Cardiac muscle cell (in vitro differentiated cells and primary cell): ENCODE data around the gene STAB2. TPM values are rescaled to one million over a fixed set of nuclear protein-coding genes. Genes with fewer than 3 reads are reported as not detected.

Source experiments
- DNase-seq, 2 donors: peaks; one replicate each; pipeline versions ENCODE4 v3.0.0 to v3.0.0-alpha.2; 2010 to 2017; ENCODE audit warnings: low read depth in 1 of 2, low spot score in 1 of 2
- H3K27ac ChIP-seq: fragments of 200-600 bp; sonication (generic); 2 replicates; pipeline ENCODE4 v1.5.1; 2016
- H3K27me3 ChIP-seq: fragments of 200-600 bp; sonication (generic); 2 replicates; pipeline ENCODE4 v1.6.0; 2016; ENCODE audit warnings: control low read depth
- H3K36me3 ChIP-seq: fragments of 200-600 bp; sonication (generic); 2 replicates; pipeline ENCODE4 v1.5.1; 2016; ENCODE audit warnings: control low read depth
- H3K4me1 ChIP-seq: fragments of 200-600 bp; sonication (generic); 2 replicates; pipeline ENCODE4 v1.8.1; 2017; ENCODE audit warnings: low read depth, mild to moderate bottlenecking, mixed run types
- H3K4me3 ChIP-seq: fragments of 200-600 bp; sonication (generic); 2 replicates; pipeline ENCODE4 v1.5.1; 2016; ENCODE audit warnings: mild to moderate bottlenecking
- H3K9me3 ChIP-seq: fragments of 200-600 bp; sonication (generic); 2 replicates; pipeline ENCODE4 v1.5.1; 2017; ENCODE audit warnings: low read depth, mild to moderate bottlenecking, control low read depth
- polyA plus RNA-seq: library from polyadenylated mRNA; unstranded; fragments of >200 nt; fragmentation: Nextera tagmentation; extraction: Ambion mirVana; gene quantifications from 2 replicates; pipeline ENCODE4 v1.2.1, GENCODE V29; 2016
- total RNA-seq: library from RNA; depleted of rRNA; stranded (reverse); fragments of >200 nt; gene quantifications from 2 replicates; pipeline ENCODE4 v1.2.3, GENCODE V29; 2016
- TF ChIP-seq, protein P1 (sequence below): IDR thresholded peaks from 2 replicates; pipeline ENCODE4 v1.5.1; 2012; ENCODE audit warnings: low read depth, mild to moderate bottlenecking, low read length

STAB2 gene
- total and polyA plus RNA-seq, 2 experiments from 2014 or later = 0.03 TPM; not detected in 1

DNA sequence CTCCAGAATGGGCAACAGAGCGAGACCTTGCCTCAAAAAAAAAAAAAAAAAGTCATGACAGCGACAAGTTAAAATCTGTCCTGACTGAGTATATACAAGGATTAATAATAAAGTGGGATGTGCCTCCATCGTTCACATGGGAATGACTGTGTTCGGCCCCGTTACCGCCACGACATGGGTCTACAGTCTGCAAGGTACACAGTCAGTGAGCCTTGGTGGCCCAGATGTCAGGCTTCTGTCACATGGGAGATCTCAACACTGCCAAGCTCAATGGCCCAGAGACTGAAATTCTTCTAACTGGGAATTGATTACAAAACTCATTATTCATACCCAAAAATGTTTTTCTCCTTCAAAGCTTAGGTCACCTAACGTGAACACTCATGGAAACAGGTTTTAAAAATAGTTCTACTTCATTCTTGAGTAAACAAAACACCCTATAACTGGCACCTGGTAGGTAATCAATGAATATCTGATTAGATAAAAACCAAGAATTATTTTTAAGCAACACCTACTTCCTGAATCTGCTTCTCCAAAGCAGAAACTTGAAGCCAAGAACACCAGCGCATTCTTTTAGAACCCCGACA, 188.0 kb downstream of the STAB2 start:
- TF ChIP-seq, protein P1, sequence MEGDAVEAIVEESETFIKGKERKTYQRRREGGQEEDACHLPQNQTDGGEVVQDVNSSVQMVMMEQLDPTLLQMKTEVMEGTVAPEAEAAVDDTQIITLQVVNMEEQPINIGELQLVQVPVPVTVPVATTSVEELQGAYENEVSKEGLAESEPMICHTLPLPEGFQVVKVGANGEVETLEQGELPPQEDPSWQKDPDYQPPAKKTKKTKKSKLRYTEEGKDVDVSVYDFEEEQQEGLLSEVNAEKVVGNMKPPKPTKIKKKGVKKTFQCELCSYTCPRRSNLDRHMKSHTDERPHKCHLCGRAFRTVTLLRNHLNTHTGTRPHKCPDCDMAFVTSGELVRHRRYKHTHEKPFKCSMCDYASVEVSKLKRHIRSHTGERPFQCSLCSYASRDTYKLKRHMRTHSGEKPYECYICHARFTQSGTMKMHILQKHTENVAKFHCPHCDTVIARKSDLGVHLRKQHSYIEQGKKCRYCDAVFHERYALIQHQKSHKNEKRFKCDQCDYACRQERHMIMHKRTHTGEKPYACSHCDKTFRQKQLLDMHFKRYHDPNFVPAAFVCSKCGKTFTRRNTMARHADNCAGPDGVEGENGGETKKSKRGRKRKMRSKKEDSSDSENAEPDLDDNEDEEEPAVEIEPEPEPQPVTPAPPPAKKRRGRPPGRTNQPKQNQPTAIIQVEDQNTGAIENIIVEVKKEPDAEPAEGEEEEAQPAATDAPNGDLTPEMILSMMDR = no peak
- Histone ChIP-seq H3K27me3 (no peaks in the 10 kb centered on the region), H3K27ac (no peak overlapping the region), H3K4me1 (no peaks in the 10 kb centered on the region), H3K36me3 (no peaks in the 10 kb centered on the region), H3K9me3 (no peaks in the 10 kb centered on the region), H3K4me3 (no peak overlapping the region)
- DNase-seq = no peak

DNA sequence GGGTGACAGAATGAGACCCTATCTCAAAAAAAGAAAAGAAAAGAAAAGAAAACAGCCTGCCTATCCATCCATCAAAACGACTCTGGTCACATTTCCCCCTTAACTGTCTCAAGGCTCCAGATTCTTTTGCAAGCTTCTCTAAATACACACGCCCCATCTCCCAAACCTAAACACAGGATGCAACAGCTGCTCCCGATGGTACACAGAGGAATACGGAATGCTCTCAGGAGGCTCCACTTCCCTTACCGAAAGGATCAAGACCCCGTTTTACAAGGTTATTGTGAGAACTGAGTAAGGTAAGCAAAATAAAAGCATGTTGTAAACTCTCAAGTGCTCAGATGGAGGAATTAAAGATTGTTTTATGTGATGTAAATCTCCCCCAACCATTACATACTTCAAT, 191.7 kb downstream of the STAB2 start:
- no peaks in the 10 kb centered on the region for H3K9me3 ChIP-seq
- no peaks in the 10 kb centered on the region for H3K36me3 ChIP-seq
- TF ChIP-seq, protein P1 = no peak
- no peak for DNase-seq
- H3K27ac ChIP-seq = no peak overlapping the region
- H3K4me1 ChIP-seq = no peaks in the 10 kb centered on the region
- H3K27me3 ChIP-seq = no peaks in the 10 kb centered on the region
- no peak overlapping the region for H3K4me3 ChIP-seq

DNA sequence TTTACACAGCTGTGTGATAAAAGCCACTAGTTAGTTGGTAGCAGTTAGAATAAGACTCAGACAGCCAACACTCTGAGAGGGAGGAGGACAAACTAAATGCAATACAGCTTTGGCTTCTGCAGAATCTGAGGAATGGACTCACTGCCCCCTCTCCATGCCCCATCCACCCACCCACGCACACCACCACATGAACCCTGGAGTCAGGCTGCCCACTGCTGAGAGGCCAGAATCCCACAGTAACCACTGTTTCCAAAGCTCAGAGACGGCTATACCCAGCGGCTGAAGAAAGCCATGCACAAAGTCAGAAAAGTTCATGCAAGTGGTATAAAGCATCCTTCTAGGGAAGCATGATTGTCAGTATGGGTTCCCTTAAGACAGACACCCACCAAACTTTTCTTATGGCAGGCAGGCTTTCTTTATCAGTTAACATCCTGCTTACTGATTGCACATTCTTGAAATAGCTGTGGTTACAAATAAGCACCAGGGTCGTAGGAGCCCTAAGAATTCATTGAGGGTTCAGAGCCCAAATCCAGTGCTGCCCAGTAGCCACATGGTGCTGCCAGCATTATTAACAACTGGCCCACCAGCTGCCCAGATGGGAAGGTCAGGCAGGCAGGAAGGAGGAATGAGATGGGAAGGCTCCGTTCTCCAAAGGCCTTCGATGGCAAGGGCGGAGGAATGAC, 192.5 kb downstream of the STAB2 start:
- DNase-seq = peak in 1 of 2 donors; percentile 53
- Histone ChIP-seq H3K36me3 (no peaks in the 10 kb centered on the region), H3K27ac (no peak overlapping the region), H3K9me3 (no peaks in the 10 kb centered on the region), H3K4me3 (no peak overlapping the region), H3K4me1 (no peaks in the 10 kb centered on the region), H3K27me3 (no peaks in the 10 kb centered on the region)
- TF ChIP-seq, protein P1 = no peak

DNA sequence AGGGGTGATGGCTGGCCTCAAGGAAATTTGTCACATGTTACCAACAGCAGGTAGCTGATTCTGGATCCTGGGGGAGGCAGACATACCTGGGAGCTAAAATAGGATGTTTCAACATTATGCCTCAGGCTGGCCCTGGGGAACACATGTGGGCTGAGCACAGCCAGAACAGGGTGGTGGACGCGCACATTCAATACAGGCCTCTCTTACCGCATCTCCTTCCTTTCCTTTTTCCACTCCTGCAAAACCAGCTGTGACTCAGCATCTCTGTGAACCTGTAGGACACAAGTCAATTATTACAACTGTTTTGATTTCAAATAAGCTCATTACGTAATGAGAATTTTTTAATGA, 193.0 kb downstream of the STAB2 start:
- peak in 1 of 2 donors; percentile 23 for DNase-seq
- Histone ChIP-seq H3K27ac (no peak overlapping the region), H3K27me3 (no peaks in the 10 kb centered on the region), H3K4me3 (no peak overlapping the region), H3K36me3 (no peaks in the 10 kb centered on the region), H3K4me1 (no peaks in the 10 kb centered on the region), H3K9me3 (no peaks in the 10 kb centered on the region)
- TF ChIP-seq, protein P1 = no peak

DNA sequence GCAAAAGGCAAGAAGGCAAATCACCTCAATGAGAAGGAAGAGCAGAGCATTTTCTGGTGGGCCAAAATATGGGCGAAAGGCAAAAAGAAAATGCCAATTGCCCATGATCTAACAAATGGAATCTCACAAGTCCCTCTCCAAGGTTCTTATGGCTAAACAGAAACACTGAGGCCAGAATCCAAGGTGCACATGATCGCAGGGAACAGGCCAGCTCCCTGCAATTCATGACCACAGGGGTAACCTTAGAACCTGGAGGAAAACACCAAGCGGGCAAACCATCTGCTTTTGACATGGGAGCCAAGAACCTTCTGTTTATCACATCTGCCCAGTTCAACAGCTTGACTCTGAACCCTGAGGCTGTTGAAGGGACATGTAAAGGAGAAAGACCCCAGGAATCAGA, 193.9 kb downstream of the STAB2 start:
- Histone ChIP-seq H3K4me3 (no peak overlapping the region), H3K27me3 (no peaks in the 10 kb centered on the region)
- TF ChIP-seq, protein P1 = no peak

More for the DNA sequence above, 193.9 kb downstream of the STAB2 start:
- Histone ChIP-seq H3K36me3 (no peaks in the 10 kb centered on the region), H3K4me1 (no peaks in the 10 kb centered on the region), H3K27ac (no peak overlapping the region), H3K9me3 (no peaks in the 10 kb centered on the region)
- DNase-seq = no peak
